CD14-positive monocyte (primary cell): ENCODE data around the gene PDZD11. TPM values are rescaled to one million over a fixed set of nuclear protein-coding genes. Genes with fewer than 3 reads are reported as not detected.

ENCODE experiments used
- DNase-seq, 3 donors: peaks; one replicate each; pipeline ENCODE4 v3.0.0-alpha.2; 2011 to 2022
- H2AFZ ChIP-seq: 2 replicates; pipeline ENCODE4 v1.6.0; 2012; ENCODE audit warnings: mild to moderate bottlenecking, low read depth, low read length, inconsistent platforms; ENCODE audit not compliant: insufficient read depth, poor library complexity, severe bottlenecking
- H3K27ac ChIP-seq, 2 donors: 1 replicate in 1 of 2; 2 replicates in 1 of 2; pipeline ENCODE4 v1.5.1; 2012 to 2013; ENCODE audit warnings: low read length in 2 of 2, control low read depth in 1 of 2, inconsistent platforms in 1 of 2, low read depth in 1 of 2, mild to moderate bottlenecking in 1 of 2
- H3K27me3 ChIP-seq, 2 donors: one replicate each; pipeline versions ENCODE4 v1.6.0 to v1.6.1; 2011 to 2013; ENCODE audit warnings: low read length in 2 of 2; ENCODE audit not compliant: control insufficient read depth in 2 of 2, insufficient read depth in 2 of 2
- H3K36me3 ChIP-seq, 2 donors: replicated peaks in 1 of 2; 1 replicate in 1 of 2; 2 replicates in 1 of 2; pipeline versions ENCODE4 v1.5.1 to v1.6.1; 2012 to 2013; ENCODE audit warnings: low read length in 2 of 2, control low read depth in 1 of 2, inconsistent platforms in 1 of 2, mild to moderate bottlenecking in 1 of 2; ENCODE audit not compliant: insufficient read depth in 2 of 2, control insufficient read depth in 1 of 2
- H3K4me1 ChIP-seq, 2 donors: 1 replicate in 1 of 2; 2 replicates in 1 of 2; pipeline versions ENCODE4 v1.5.1 to v1.6.1; 2012 to 2013; ENCODE audit warnings: low read length in 2 of 2, control low read depth in 1 of 2, inconsistent platforms in 1 of 2, mild to moderate bottlenecking in 1 of 2, moderate library complexity in 1 of 2; ENCODE audit not compliant: insufficient read depth in 2 of 2, control insufficient read depth in 1 of 2
- H3K4me2 ChIP-seq: replicated peaks from 2 replicates; pipeline ENCODE3; 2012; ENCODE audit warnings: low read length, moderate library complexity, mild to moderate bottlenecking; ENCODE audit not compliant: poor library complexity, severe bottlenecking; ENCODE audit errors: extremely low read depth
- H3K4me3 ChIP-seq, 3 experiments: fragments of 200-600 bp in 1 of 3; sonication (generic) in 1 of 3; replicated peaks in 1 of 3; 1 replicate in 2 of 3; 2 replicates in 1 of 3; pipeline ENCODE4 v1.5.1; 2011 to 2013; ENCODE audit warnings: low read length in 3 of 3, mild to moderate bottlenecking in 3 of 3, control low read depth in 2 of 3, low read depth in 2 of 3, inconsistent platforms in 1 of 3, moderate library complexity in 1 of 3
- H3K79me2 ChIP-seq: 2 replicates; pipeline ENCODE4 v1.6.0; 2012; ENCODE audit warnings: mild to moderate bottlenecking, control low read depth, inconsistent platforms, low read length, moderate library complexity; ENCODE audit not compliant: insufficient read depth
- H3K9ac ChIP-seq: 2 replicates; pipeline ENCODE4 v1.6.0; 2017; ENCODE audit warnings: low read length, mild to moderate bottlenecking; ENCODE audit not compliant: insufficient read depth, poor library complexity, severe bottlenecking
- H3K9me3 ChIP-seq, 2 donors: replicated peaks in 1 of 2; 1 replicate in 1 of 2; 2 replicates in 1 of 2; pipeline versions ENCODE4 v1.5.1 to v1.6.1; 2012 to 2013; ENCODE audit warnings: low read length in 2 of 2, control low read depth in 1 of 2; ENCODE audit not compliant: control insufficient read depth in 1 of 2, insufficient read depth in 1 of 2
- H4K20me1 ChIP-seq: 2 replicates; pipeline ENCODE4 v1.6.0; 2012; ENCODE audit warnings: mild to moderate bottlenecking, low read length, control low read depth, moderate library complexity; ENCODE audit not compliant: insufficient read depth
- H3K27ac Mint-ChIP-seq, 7 donors: one replicate each; pipeline ENCODE4 v1.8.0; 2020; ENCODE audit warnings: mild to moderate bottlenecking in 7 of 7, mixed read lengths in 7 of 7, moderate library complexity in 6 of 7, inconsistent platforms in 2 of 7
- H3K27me3 Mint-ChIP-seq, 3 donors: one replicate each; pipeline ENCODE4 v1.8.0; 2021 to 2022; ENCODE audit warnings: low read depth in 3 of 3, mild to moderate bottlenecking in 3 of 3, mixed read lengths in 3 of 3, moderate library complexity in 3 of 3, inconsistent platforms in 1 of 3
- H3K36me3 Mint-ChIP-seq, 2 donors: one replicate each; pipeline ENCODE4 v1.8.0; 2020; ENCODE audit warnings: mixed read lengths in 2 of 2, inconsistent platforms in 1 of 2, mild to moderate bottlenecking in 1 of 2
- H3K4me1 Mint-ChIP-seq: one replicate; pipeline ENCODE4 v1.8.0; 2020; ENCODE audit warnings: mild to moderate bottlenecking, mixed read lengths
- H3K4me3 Mint-ChIP-seq, 2 donors: one replicate each; pipeline ENCODE4 v1.8.0; 2020; ENCODE audit warnings: mild to moderate bottlenecking in 2 of 2, mixed read lengths in 2 of 2, moderate library complexity in 1 of 2
- H3K9me3 Mint-ChIP-seq, 7 donors: one replicate each; pipeline ENCODE4 v1.8.0; 2020 to 2022; ENCODE audit warnings: mixed read lengths in 7 of 7, mild to moderate bottlenecking in 6 of 7, moderate library complexity in 6 of 7, inconsistent platforms in 2 of 7
- CTCF ChIP-seq: fragments of 200-600 bp; IDR thresholded peaks from one replicate; pipeline ENCODE4 v1.8.0; 2022; ENCODE audit warnings: antibody characterized with exemption, mild to moderate bottlenecking
- WGBS: methylation state at CpG from one replicate; pipeline ENCODE4 v1.1.5; 2013; ENCODE audit warnings: missing lambda C conversion rate; ENCODE audit not compliant: insufficient coverage; 5-methylcytosine and 5-hydroxymethylcytosine counted together
- intact Hi-C, 2 donors: fragments of 100-400 bp; cut with micrococcal nuclease; formaldehyde crosslinking; loops; one replicate each; pipeline versions ENCODE4 v1.15.0 to v1.15.1; 2023
- polyA plus RNA-seq, 3 donors: library from polyadenylated mRNA; depleted of rRNA in 1 of 3; unstranded in 2 of 3; stranded (reverse) in 1 of 3; fragments of 300-500 nt in 2 of 3; fragments of >200 nt in 1 of 3; fragmentation: Illumina TruSeq in 2 of 3; gene quantifications; 1 replicate in 2 of 3; 2 replicates in 1 of 3; pipeline ENCODE4 v1.2.3, GENCODE V29; 2012 to 2021
- small RNA-seq: library from RNA; depleted of rRNA; stranded (forward); fragments of <200 nt; gene quantifications from one replicate; pipeline ENCODE3, GENCODE V24; 2012; ENCODE audit warnings: low read depth; ENCODE audit not compliant: insufficient read length

PDZD11 gene
- polyA plus RNA-seq, 3 donors = 16.9 to 18.9 (median 17.4) TPM

GRCh38 chrX:70241501-70241900 is 48.2 kb downstream of the PDZD11 start:
- TF ChIP-seq CTCF = no peak
- intact Hi-C loops = no loop called here
- no peaks in the 10 kb centered on the region for H3K4me1 Mint-ChIP-seq

DNA sequence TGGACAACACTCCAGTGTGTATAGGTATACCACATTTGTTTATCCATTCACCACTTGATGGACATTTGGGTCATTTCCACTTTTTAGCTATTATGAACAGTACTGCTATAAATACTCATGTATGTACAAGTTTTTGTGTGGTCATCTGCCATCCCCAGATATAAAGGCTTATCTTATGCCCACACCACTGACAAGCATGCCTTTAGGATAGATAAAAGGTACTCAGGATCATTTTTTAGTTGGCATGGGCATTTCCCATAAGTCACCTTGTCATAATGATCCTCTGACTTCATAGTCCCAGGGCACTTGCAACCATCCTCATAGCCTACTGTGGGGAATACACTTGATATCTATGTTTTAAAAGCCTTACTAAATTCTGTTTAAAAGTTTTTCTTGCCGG is 49.0 kb downstream of the PDZD11 start:
- H3K27me3 Mint-ChIP-seq = peaks cover 0 to 3% (median 1%) of the 10 kb centered on the region in 3 donors
- H3K27ac Mint-ChIP-seq = no peak overlapping the region
- no peak for DNase-seq
- TF ChIP-seq CTCF = no peak
- no peak overlapping the region for H3K27ac ChIP-seq
- WGBS = no CpG with 5 or more reads among the region's 1 CpG
- H4K20me1 ChIP-seq = no peaks in the 10 kb centered on the region
- H3K36me3 ChIP-seq = no peaks in the 10 kb centered on the region
- H3K79me2 ChIP-seq = no peaks in the 10 kb centered on the region
- H3K4me3 ChIP-seq = no peak overlapping the region
- no peaks in the 10 kb centered on the region for H3K36me3 Mint-ChIP-seq
- H3K4me3 Mint-ChIP-seq = no peak overlapping the region
- intact Hi-C loops = no loop called here
- no peaks in the 10 kb centered on the region for H3K4me1 Mint-ChIP-seq
- peaks cover 0 to 2% of the 10 kb centered on the region in 2 donors for H3K27me3 ChIP-seq
- no peak overlapping the region for H2AFZ ChIP-seq
- no peak overlapping the region for H3K4me2 ChIP-seq
- H3K4me1 ChIP-seq = no peaks in the 10 kb centered on the region
- H3K9me3 Mint-ChIP-seq = no peaks in the 10 kb centered on the region
- no peaks in the 10 kb centered on the region for H3K9me3 ChIP-seq
- no peak overlapping the region for H3K9ac ChIP-seq

More at GRCh38 chrX:70241501-70241900, 48.2 kb downstream of the PDZD11 start:
- Histone ChIP-seq H3K4me2 (no peak overlapping the region), H3K27ac (no peak overlapping the region), H3K4me3 (no peak overlapping the region), H3K36me3 (no peaks in the 10 kb centered on the region), H3K27me3 (peaks cover 0 to 2% of the 10 kb centered on the region in 2 donors), H4K20me1 (no peaks in the 10 kb centered on the region), H3K79me2 (no peaks in the 10 kb centered on the region), H3K9ac (no peak overlapping the region), H3K9me3 (no peaks in the 10 kb centered on the region), H3K4me1 (no peaks in the 10 kb centered on the region), H2AFZ (no peak overlapping the region)
- no CpG with 5 or more reads among the region's 2 CpGs for WGBS
- Mint-ChIP-seq H3K27me3 (peaks cover 0 to 3% (median 1%) of the 10 kb centered on the region in 3 donors), H3K9me3 (no peaks in the 10 kb centered on the region), H3K27ac (no peak overlapping the region), H3K4me3 (no peak overlapping the region), H3K36me3 (no peaks in the 10 kb centered on the region)
- no peak for DNase-seq

Small RNA genes lying within 50 kb of the gene (small RNA-seq; reads per million reads assigned to genes)
- not detected for gene RNA5SP507

Other genes with a start within 250 kb of the PDZD11 start
- not detected for gene AWAT2, start 240.0 kb downstream of the PDZD11 start, polyA plus RNA-seq
- gene OTUD6A, start 227.5 kb downstream of the PDZD11 start, polyA plus RNA-seq = not detected
- gene IGBP1, start 156.5 kb downstream of the PDZD11 start, polyA plus RNA-seq = 10 to 100 TPM; 55.7 to 60.4 (median 56.8) TPM
- gene DGAT2L6, start 112.4 kb downstream of the PDZD11 start, polyA plus RNA-seq = not detected
- gene AWAT1, start 55.3 kb downstream of the PDZD11 start, polyA plus RNA-seq = not detected
- under 1 TPM in 1 of 3 donors, not detected in 2; 0.36 TPM for gene P2RY4, start 29.7 kb downstream of the PDZD11 start, polyA plus RNA-seq
- not detected for gene ARR3, start 21.6 kb downstream of the PDZD11 start, polyA plus RNA-seq
- gene RAB41, start 7.8 kb downstream of the PDZD11 start, polyA plus RNA-seq = not detected
- gene KIF4A, start 177 bp upstream of the PDZD11 start, polyA plus RNA-seq = under 1 TPM in 1 of 3 donors, not detected in 2; 0.03 TPM
- gene GDPD2, start 133.4 kb upstream of the PDZD11 start, polyA plus RNA-seq = not detected
- under 1 TPM in 2 of 3 donors, not detected in 1; 0.12 to 0.17 TPM for gene DLG3, start 154.9 kb upstream of the PDZD11 start, polyA plus RNA-seq